ENCODE results near the gene STK32C.

The STK32C gene

GRCh38 chr10:132176623-132177500, 130.9 kb downstream of the STK32C start:
- Histone ChIP-seq H3K36me3 (ENCODE audit: insufficient read depth, low read length) (no peaks in the 10 kb centered on the region), H3K27me3 (ENCODE audit: insufficient read depth, low read length) (peaks cover 22% of the 10 kb centered on the region), H3K9ac (ENCODE audit: low read depth, low read length) (no peak overlapping the region), H3K9me3 (ENCODE audit: insufficient read depth, low read depth, low read length) (no peaks in the 10 kb centered on the region), H3K4me1 (ENCODE audit: insufficient read depth, low read length) (peaks cover 8% of the 10 kb centered on the region; the same call in 1 of the 2 replicates), H3K27ac (ENCODE audit: low read depth, low read length) (no peak overlapping the region), H3K4me3 (ENCODE audit: low read length) (no peak overlapping the region)
- 80% methylated on average over 19 of the region's 19 CpGs for WGBS

- Histone ChIP-seq H3K9ac (ENCODE audit: low read depth, low read length) (no peak overlapping the region), H3K4me3 (ENCODE audit: low read length) (peak overlapping the region; percentile 11; the same call in 1 of the 2 replicates), H3K36me3 (ENCODE audit: insufficient read depth, low read length) (no peaks in the 10 kb centered on the region), H3K27me3 (ENCODE audit: insufficient read depth, low read length) (peaks cover 19% of the 10 kb centered on the region), H3K4me1 (ENCODE audit: insufficient read depth, low read length) (peaks cover 8% of the 10 kb centered on the region; the same call in 1 of the 2 replicates), H3K27ac (ENCODE audit: low read depth, low read length) (no peak overlapping the region), H3K9me3 (ENCODE audit: insufficient read depth, low read depth, low read length) (no peaks in the 10 kb centered on the region)
- 16% methylated on average over 16 of the region's 16 CpGs for whole genome bisulfite sequencing
Observed at GRCh38 chr10:132175907-132176581, 131.7 kb downstream of the STK32C start.

- WGBS = 80% methylated on average over 6 of the region's 6 CpGs
- no peaks in the 10 kb centered on the region for H3K36me3 ChIP-seq (ENCODE audit: insufficient read depth, low read length)
- H3K9ac ChIP-seq (ENCODE audit: low read depth, low read length) = no peak overlapping the region
- H3K4me3 ChIP-seq (ENCODE audit: low read length) = no peak overlapping the region
- H3K4me1 ChIP-seq (ENCODE audit: insufficient read depth, low read length) = peaks cover 8% of the 10 kb centered on the region; the same call in 1 of the 2 replicates
- peaks cover 19% of the 10 kb centered on the region for H3K27me3 ChIP-seq (ENCODE audit: insufficient read depth, low read length)
- H3K9me3 ChIP-seq (ENCODE audit: insufficient read depth, low read depth, low read length) = no peaks in the 10 kb centered on the region
- no peak overlapping the region for H3K27ac ChIP-seq (ENCODE audit: low read depth, low read length)
Observed at GRCh38 chr10:132175408-132175807, 132.3 kb downstream of the STK32C start.

- Histone ChIP-seq H3K9ac (ENCODE audit: low read depth, low read length) (no peak overlapping the region), H3K4me3 (ENCODE audit: low read length) (no peak overlapping the region), H3K27ac (ENCODE audit: low read depth, low read length) (no peak overlapping the region), H3K4me1 (ENCODE audit: insufficient read depth, low read length) (peaks cover 8% of the 10 kb centered on the region; the same call in 1 of the 2 replicates), H3K36me3 (ENCODE audit: insufficient read depth, low read length) (no peaks in the 10 kb centered on the region), H3K27me3 (ENCODE audit: insufficient read depth, low read length) (peaks cover 19% of the 10 kb centered on the region), H3K9me3 (ENCODE audit: insufficient read depth, low read depth, low read length) (no peaks in the 10 kb centered on the region)
- WGBS = 90% methylated on average over 11 of the region's 11 CpGs
Observed at GRCh38 chr10:132174237-132174636, 133.5 kb downstream of the STK32C start.

GRCh38 chr10:132173185-132173584, 134.6 kb downstream of the STK32C start:
- Histone ChIP-seq H3K4me3 (ENCODE audit: low read length) (no peak overlapping the region), H3K9me3 (ENCODE audit: insufficient read depth, low read depth, low read length) (no peaks in the 10 kb centered on the region), H3K27me3 (ENCODE audit: insufficient read depth, low read length) (peaks cover 19% of the 10 kb centered on the region), H3K9ac (ENCODE audit: low read depth, low read length) (no peak overlapping the region), H3K27ac (ENCODE audit: low read depth, low read length) (no peak overlapping the region), H3K4me1 (ENCODE audit: insufficient read depth, low read length) (peaks cover 8% of the 10 kb centered on the region; the same call in 1 of the 2 replicates), H3K36me3 (ENCODE audit: insufficient read depth, low read length) (no peaks in the 10 kb centered on the region)
- WGBS = 86% methylated on average over 5 of the region's 5 CpGs

GRCh38 chr10:132172091-132173066, 135.4 kb downstream of the STK32C start:
- Histone ChIP-seq H3K4me3 (ENCODE audit: low read length) (no peak overlapping the region), H3K9ac (ENCODE audit: low read depth, low read length) (no peak overlapping the region), H3K27me3 (ENCODE audit: insufficient read depth, low read length) (peaks cover 15% of the 10 kb centered on the region), H3K9me3 (ENCODE audit: insufficient read depth, low read depth, low read length) (no peaks in the 10 kb centered on the region), H3K36me3 (ENCODE audit: insufficient read depth, low read length) (no peaks in the 10 kb centered on the region), H3K27ac (ENCODE audit: low read depth, low read length) (no peak overlapping the region), H3K4me1 (ENCODE audit: insufficient read depth, low read length) (peaks cover 8% of the 10 kb centered on the region; the same call in 1 of the 2 replicates)
- 66% methylated on average over 26 of the region's 26 CpGs for WGBS

- H3K36me3 ChIP-seq (ENCODE audit: insufficient read depth, low read length) = no peaks in the 10 kb centered on the region
- no peak overlapping the region for H3K9ac ChIP-seq (ENCODE audit: low read depth, low read length)
- H3K27ac ChIP-seq (ENCODE audit: low read depth, low read length) = no peak overlapping the region
- H3K9me3 ChIP-seq (ENCODE audit: insufficient read depth, low read depth, low read length) = no peaks in the 10 kb centered on the region
- H3K27me3 ChIP-seq (ENCODE audit: insufficient read depth, low read length) = no peaks in the 10 kb centered on the region
- no peak overlapping the region for H3K4me3 ChIP-seq (ENCODE audit: low read length)
- 86% methylated on average over 36 of the region's 36 CpGs for WGBS
- peaks cover under 1% of the 10 kb centered on the region; the same call in 1 of the 2 replicates for H3K4me1 ChIP-seq (ENCODE audit: insufficient read depth, low read length)
Observed at GRCh38 chr10:132170561-132171361, 137.0 kb downstream of the STK32C start.

- no peaks in the 10 kb centered on the region for H3K27me3 ChIP-seq (ENCODE audit: insufficient read depth, low read length)
- no peak overlapping the region for H3K4me3 ChIP-seq (ENCODE audit: low read length)
- no peaks in the 10 kb centered on the region for H3K36me3 ChIP-seq (ENCODE audit: insufficient read depth, low read length)
- WGBS = 90% methylated on average over 46 of the region's 46 CpGs
- H3K4me1 ChIP-seq (ENCODE audit: insufficient read depth, low read length) = no peaks in the 10 kb centered on the region
- H3K27ac ChIP-seq (ENCODE audit: low read depth, low read length) = no peak overlapping the region
- H3K9ac ChIP-seq (ENCODE audit: low read depth, low read length) = no peak overlapping the region
- no peaks in the 10 kb centered on the region for H3K9me3 ChIP-seq (ENCODE audit: insufficient read depth, low read depth, low read length)
Observed at GRCh38 chr10:132169766-132170560, 137.8 kb downstream of the STK32C start.

GRCh38 chr10:132169031-132169765, 138.6 kb downstream of the STK32C start:
- Histone ChIP-seq H3K4me1 (ENCODE audit: insufficient read depth, low read length) (no peaks in the 10 kb centered on the region), H3K9ac (ENCODE audit: low read depth, low read length) (no peak overlapping the region), H3K27me3 (ENCODE audit: insufficient read depth, low read length) (no peaks in the 10 kb centered on the region), H3K27ac (ENCODE audit: low read depth, low read length) (no peak overlapping the region), H3K4me3 (ENCODE audit: low read length) (no peak overlapping the region), H3K36me3 (ENCODE audit: insufficient read depth, low read length) (no peaks in the 10 kb centered on the region), H3K9me3 (ENCODE audit: insufficient read depth, low read depth, low read length) (no peaks in the 10 kb centered on the region)
- WGBS = 94% methylated on average over 42 of the region's 42 CpGs
